Hepatocyte (in vitro differentiated cells): ENCODE results near the gene GLRX3.

ENCODE experiments used
- CTCF ChIP-seq: fragments of 200-600 bp; sonication (generic); IDR thresholded peaks from 2 replicates; pipeline ENCODE4 v1.5.1; 2016; ENCODE audit warnings: antibody characterized with exemption, mild to moderate bottlenecking; ENCODE audit not compliant: poor library complexity
- EZH2 ChIP-seq: fragments of 200-600 bp; sonication (generic); IDR thresholded peaks from 2 replicates; pipeline ENCODE4 v1.6.1; 2016; ENCODE audit warnings: antibody characterized with exemption, mild to moderate bottlenecking, borderline replicate concordance
- EZH2phosphoT487 ChIP-seq: fragments of 200-600 bp; sonication (generic); IDR thresholded peaks from one replicate; pipeline ENCODE4 v1.6.1; 2018; ENCODE audit warnings: antibody characterized with exemption, mild to moderate bottlenecking, low read depth, moderate library complexity; ENCODE audit not compliant: unreplicated experiment, severe bottlenecking

GRCh38 chr10:130212746-130213145 lies 76.6 kb downstream of the GLRX3 start:
- TF ChIP-seq CTCF (no peak), EZH2 (no peak), EZH2phosphoT487 (no peak)
